Measurements from ENCODE around the gene IL23A.

IL23A gene

GRCh38 chr12:56387152-56387736 is 48.6 kb downstream of the IL23A start:
- H3K4me3 ChIP-seq (ENCODE audit: low read depth, low read length), result no peak overlapping the region
- no peaks in the 10 kb centered on the region for H3K27me3 ChIP-seq (ENCODE audit: insufficient read depth, low read depth, severe bottlenecking)
- no peak for DNase-seq
- H3K36me3 ChIP-seq, result no peaks in the 10 kb centered on the region
- H3K27ac ChIP-seq, result no peak overlapping the region
- TF ChIP-seq CTCF (IDR thresholded peaks at IDR 0.05; ENCODE audit: low read depth, low read length), result no peak
- H3K9me3 ChIP-seq (ENCODE audit: severe bottlenecking), result no peaks in the 10 kb centered on the region

- no peak for DNase-seq
- no peak overlapping the region for H3K27ac ChIP-seq
- H3K27me3 ChIP-seq (ENCODE audit: insufficient read depth, low read depth, severe bottlenecking), result no peaks in the 10 kb centered on the region
- TF ChIP-seq CTCF (IDR thresholded peaks at IDR 0.05; ENCODE audit: low read depth, low read length), result no peak
- H3K9me3 ChIP-seq (ENCODE audit: severe bottlenecking), result no peaks in the 10 kb centered on the region
- no peak overlapping the region for H3K4me3 ChIP-seq (ENCODE audit: low read depth, low read length)
- H3K36me3 ChIP-seq, result no peaks in the 10 kb centered on the region
Observed at GRCh38 chr12:56389412-56389811, 50.7 kb downstream of the IL23A start.
